Activated T-cell treated with anti-CD3 and anti-CD28 coated beads, Interleukin-2, amount 50 U/mL, for 24 hours (primary cell): ENCODE results near the gene LYSMD4.
A peak's percentile ranks its signal among the peaks of the same experiment; 100 is the strongest.
"Not testable (repeated sequence)": the region's sequence is repeated elsewhere in the genome, so short reads cannot be mapped to it uniquely, and the experiment has no call there.

Experiments used
- DNase-seq: peaks from one replicate; pipeline ENCODE4 v3.0.0-alpha.2; 2020
- H3K27ac Mint-ChIP-seq: 2 replicates; pipeline ENCODE4 v1.8.0; 2020; ENCODE audit warnings: mild to moderate bottlenecking, mixed read lengths
- H3K27me3 Mint-ChIP-seq: 2 replicates; pipeline ENCODE4 v1.8.0; 2020; ENCODE audit warnings: mixed read lengths
- H3K36me3 Mint-ChIP-seq: 2 replicates; pipeline ENCODE4 v1.8.0; 2020; ENCODE audit warnings: low read depth, mixed read lengths
- H3K4me1 Mint-ChIP-seq: 2 replicates; pipeline ENCODE4 v1.8.0; 2020; ENCODE audit warnings: low read depth, mixed read lengths
- H3K4me3 Mint-ChIP-seq: 2 replicates; pipeline ENCODE4 v1.8.0; 2020; ENCODE audit warnings: mild to moderate bottlenecking, moderate library complexity, mixed read lengths
- H3K9me3 Mint-ChIP-seq: 2 replicates; pipeline ENCODE4 v1.8.0; 2020; ENCODE audit warnings: mixed read lengths

Gene LYSMD4

DNA sequence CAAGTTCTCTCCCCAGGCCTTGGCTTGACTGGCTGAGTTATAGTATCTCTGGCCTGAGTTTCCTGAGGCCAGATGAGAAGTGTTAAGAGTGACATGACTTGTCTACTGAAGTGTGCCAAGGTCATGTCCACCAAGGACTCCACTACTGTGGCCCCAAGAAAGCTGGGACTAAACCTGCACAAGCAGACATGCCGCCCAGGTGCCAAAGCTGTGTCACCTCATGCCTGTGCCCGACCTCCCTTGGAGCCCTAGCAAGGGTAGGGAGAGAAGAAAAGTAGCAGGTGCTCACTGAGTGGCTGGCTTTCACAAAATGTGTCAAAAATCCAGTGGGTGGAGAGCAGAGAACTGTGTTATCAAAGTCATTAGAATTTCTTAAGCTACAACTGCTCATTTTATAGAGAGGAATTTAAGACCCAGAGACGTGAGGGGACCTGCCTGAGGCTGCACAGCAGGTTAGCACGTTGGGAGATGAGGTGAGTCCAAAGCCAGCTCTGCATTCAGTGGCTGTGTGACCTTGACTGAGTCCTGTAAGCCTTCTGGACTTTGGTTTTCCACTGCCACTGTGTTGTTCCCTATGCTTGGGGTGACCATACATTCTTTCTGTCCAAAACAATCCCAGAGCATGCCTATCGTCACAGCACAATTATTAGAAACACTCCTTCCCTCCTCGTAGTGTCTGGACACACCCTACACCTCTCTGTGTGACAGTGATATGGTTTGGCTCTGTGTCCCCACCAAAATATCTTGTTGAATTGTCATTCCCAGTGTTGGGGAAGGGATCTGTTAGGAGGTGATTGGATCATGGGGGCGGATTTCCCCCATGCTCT is 5.0 kb upstream of the LYSMD4 start:
- Mint-ChIP-seq H3K27me3 (no peaks in the 10 kb centered on the region), H3K36me3 (no peaks in the 10 kb centered on the region), H3K27ac (no peak overlapping the region), H3K9me3 (no peaks in the 10 kb centered on the region), H3K4me1 (peaks cover 10% of the 10 kb centered on the region), H3K4me3 (no peak overlapping the region)
- DNase-seq: no peak

DNA sequence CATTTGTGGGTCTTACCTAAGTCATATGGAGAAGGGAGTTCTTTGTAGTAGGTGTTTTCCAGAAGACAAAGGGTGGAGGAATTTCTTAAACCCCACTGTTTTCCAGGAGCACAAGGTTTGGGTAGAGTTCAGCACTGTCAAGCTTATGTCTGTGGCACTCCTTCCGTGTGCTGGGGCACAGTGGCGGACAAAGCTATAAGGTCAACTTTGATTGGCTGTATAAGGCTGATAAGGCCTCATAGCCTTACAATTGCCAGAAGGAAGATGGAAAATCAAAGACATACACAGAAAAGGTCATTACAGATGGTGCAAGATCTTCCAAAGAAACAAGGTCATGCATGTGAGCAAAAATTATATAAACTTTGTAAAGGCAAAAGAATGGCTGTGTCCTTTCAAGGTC is 3.5 kb upstream of the LYSMD4 start:
- no peak for DNase-seq
- Mint-ChIP-seq H3K4me1 (peaks cover 19% of the 10 kb centered on the region), H3K9me3 (no peaks in the 10 kb centered on the region), H3K4me3 (no peak overlapping the region), H3K27me3 (no peaks in the 10 kb centered on the region), H3K36me3 (no peaks in the 10 kb centered on the region), H3K27ac (no peak overlapping the region)

DNA sequence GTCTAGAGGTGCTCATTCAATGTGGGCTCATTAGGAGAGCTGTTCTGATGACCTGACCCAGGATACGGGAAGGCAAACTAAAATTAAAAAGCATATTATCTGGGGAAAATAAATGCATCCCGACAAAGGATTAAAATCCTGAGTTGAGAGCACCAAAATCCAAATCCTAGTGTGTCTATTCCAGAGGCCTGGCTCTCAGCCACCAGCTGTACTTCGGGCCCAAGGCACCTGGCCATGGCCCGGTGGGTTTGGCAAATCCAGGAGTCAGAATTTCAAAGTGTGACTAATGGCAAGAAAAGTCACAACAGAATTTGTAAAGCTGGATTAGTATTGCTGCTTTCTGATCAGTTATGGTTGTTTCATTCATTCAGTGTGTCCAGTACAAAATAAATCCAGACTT is 2.6 kb upstream of the LYSMD4 start:
- Mint-ChIP-seq H3K4me1 (peaks cover 24% of the 10 kb centered on the region), H3K36me3 (no peaks in the 10 kb centered on the region), H3K9me3 (no peaks in the 10 kb centered on the region), H3K27me3 (no peaks in the 10 kb centered on the region), H3K4me3 (no peak overlapping the region), H3K27ac (no peak overlapping the region)
- no peak for DNase-seq

DNA sequence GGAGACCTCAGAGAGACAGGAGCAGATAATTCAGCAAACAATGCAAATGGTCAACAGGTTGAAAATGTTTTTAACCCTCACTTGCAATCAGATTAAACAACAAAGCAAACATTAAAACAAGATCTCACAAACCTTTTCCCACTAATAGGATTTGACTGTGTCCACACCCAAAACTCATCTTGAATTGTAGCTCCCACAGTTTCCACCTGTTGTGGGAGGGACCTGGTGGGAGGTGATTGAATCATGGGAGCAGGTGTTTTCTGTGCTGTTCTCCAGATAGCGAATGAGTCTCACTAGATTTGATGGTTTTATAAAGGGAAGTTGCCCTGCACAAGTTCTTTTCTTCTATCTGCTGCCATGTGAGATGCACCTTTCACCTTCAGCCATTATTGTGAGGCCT is 1.3 kb upstream of the LYSMD4 start:
- Mint-ChIP-seq H3K4me3 (no peak overlapping the region), H3K36me3 (peaks cover 3% of the 10 kb centered on the region), H3K4me1 (peaks cover 27% of the 10 kb centered on the region), H3K27ac (no peak overlapping the region), H3K9me3 (no peaks in the 10 kb centered on the region), H3K27me3 (no peaks in the 10 kb centered on the region)
- DNase-seq: no peak

DNA sequence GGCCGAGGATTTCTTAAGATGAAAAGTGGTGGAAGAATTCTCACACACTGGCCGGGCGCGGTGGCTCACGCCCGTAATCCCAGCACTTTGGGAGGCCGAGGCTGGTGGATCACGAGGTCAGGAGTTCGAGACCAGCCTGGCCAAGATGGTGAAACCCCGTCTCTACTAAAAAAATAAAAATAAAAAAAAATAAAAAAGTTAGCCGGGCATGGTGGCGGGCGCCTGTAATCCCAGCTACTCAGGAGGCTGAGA is 729 bp upstream of the LYSMD4 start:
- H3K4me1 Mint-ChIP-seq: peaks cover 27% of the 10 kb centered on the region
- peak overlapping the region; percentile 78 for H3K4me3 Mint-ChIP-seq
- H3K27me3 Mint-ChIP-seq, H3K36me3 Mint-ChIP-seq, DNase-seq, H3K9me3 Mint-ChIP-seq: not testable (repeated sequence)
- peak overlapping the region; percentile 92 for H3K27ac Mint-ChIP-seq

DNA sequence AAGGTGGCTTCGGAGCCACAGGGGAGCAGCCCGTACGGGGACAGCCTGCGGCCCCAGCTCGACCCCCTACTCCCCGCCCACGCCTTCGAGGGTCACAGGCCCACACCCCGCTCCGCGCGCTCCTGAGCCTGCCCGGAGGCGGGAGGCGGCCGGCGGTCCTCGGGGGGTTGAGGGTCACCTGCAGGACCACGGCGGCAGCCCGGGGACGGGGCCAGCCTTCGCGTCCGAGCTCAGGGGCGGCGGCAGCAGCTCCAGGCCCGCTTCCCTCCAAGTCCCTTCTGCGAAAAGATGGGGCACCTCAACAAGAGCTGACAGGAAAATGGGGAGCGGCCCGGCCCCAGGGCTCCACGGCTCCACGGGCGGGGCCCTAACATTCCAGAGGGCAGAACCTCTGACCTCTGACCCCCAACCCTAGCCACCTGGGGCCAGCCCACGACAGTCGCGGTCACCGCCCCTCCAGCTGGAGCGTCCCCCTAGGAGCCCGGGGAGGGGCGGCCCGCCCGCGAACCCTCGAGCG is 428 bp downstream of the LYSMD4 start:
- H3K4me3 Mint-ChIP-seq: peak overlapping the region; percentile 78
- no peaks in the 10 kb centered on the region for H3K27me3 Mint-ChIP-seq
- peak overlapping the region; percentile 68 for H3K27ac Mint-ChIP-seq
- H3K4me1 Mint-ChIP-seq: peaks cover 27% of the 10 kb centered on the region
- H3K36me3 Mint-ChIP-seq: peaks cover 21% of the 10 kb centered on the region
- no peaks in the 10 kb centered on the region for H3K9me3 Mint-ChIP-seq
- no peak for DNase-seq

DNA sequence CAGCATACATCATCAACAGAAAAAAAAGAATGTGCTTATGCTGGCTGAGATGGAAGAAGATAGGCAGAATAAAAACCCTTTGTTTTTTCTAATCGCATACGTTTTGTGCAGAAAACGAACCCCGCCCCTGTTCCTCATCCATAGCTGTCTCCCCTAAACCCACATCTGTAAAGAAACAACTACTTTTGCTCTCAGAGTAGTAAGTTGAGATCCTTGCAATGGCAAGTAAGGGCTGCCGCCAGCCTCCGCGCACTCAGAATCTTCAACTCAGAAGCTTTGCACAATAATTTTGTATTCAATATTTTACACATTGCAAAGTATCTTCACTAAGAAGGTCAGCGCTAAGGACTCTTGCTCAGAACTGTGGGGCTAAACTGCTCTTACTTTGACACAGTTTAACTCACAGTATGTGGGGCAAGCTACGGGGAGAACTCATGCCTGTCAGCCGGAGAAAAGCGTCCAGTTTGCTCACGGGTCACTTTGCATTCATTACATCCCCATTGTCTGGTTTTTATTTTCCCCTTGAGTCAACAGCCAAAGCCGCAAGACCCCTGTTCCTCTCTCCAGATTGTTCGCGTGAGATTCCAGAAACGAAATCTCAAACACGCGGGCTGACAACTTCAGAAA is 1.0 kb downstream of the LYSMD4 start:
- H3K9me3 Mint-ChIP-seq: no peaks in the 10 kb centered on the region
- H3K27ac Mint-ChIP-seq: peak overlapping the region; percentile 68
- no peak for DNase-seq
- peak overlapping the region; percentile 78 for H3K4me3 Mint-ChIP-seq
- peaks cover 27% of the 10 kb centered on the region for H3K4me1 Mint-ChIP-seq
- no peaks in the 10 kb centered on the region for H3K27me3 Mint-ChIP-seq
- peaks cover 24% of the 10 kb centered on the region for H3K36me3 Mint-ChIP-seq

DNA sequence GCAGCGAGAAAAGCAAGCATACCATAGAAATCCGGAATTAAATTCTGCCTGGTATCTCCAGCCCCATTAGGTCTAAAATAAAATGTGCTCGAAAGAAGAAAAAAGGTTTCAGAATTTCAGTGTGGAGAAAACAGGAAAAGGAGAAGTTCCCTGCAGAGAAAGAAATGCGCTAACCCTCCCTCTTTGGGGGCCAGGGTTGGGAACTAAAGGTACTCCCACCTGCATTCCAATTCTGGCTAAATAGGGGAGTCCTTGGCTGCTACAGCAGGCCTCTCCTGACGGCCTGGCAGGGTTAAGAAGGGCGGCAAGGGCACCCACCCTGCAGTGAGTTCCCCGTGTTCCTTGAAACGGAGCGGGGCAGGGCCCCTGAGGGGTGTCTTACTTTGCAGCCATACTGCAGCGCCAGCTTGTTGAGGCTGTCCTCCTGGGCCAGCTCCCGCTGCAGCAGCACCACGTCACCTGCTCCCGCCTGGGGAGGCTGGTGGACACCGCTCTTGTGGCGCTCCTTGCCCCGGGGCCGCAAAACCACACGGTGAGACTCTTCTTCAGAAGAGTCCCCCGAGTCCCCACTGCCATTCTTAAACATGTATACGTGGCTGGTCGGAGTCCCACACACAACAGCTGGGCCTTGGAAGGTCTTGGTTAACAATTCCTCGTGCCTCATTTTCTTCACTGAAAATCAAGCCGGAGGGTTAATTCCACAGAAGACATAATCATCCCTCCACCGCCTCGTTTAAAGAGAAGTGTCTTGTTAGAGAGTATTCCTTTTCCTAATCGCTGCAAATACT is 1.7 kb downstream of the LYSMD4 start:
- Mint-ChIP-seq H3K4me3 (peak overlapping the region; percentile 78), H3K9me3 (no peaks in the 10 kb centered on the region), H3K36me3 (peaks cover 24% of the 10 kb centered on the region), H3K4me1 (peaks cover 27% of the 10 kb centered on the region), H3K27ac (no peak overlapping the region), H3K27me3 (no peaks in the 10 kb centered on the region)
- no peak for DNase-seq

DNA sequence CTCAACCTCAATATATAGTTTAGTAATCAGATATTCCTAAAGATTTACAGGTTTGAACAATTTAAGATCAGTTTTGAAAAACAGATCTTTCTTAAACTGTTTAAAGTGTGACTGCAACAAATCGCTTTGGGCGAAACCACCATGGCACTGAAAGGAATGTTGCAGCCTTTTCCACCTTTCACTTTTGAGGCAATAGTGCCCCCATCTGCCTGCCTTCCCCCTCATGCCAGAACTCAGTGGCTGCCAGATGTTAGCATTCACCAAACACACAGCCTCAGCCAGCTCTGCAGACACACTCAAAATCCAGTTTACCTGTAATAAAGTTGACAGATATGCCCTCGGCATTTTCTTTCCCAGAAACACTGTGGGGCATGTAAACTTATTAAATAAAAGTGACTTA is 3.3 kb downstream of the LYSMD4 start:
- peaks cover 24% of the 10 kb centered on the region for H3K36me3 Mint-ChIP-seq
- H3K27me3 Mint-ChIP-seq: no peaks in the 10 kb centered on the region
- no peak overlapping the region for H3K27ac Mint-ChIP-seq
- H3K4me1 Mint-ChIP-seq: peaks cover 27% of the 10 kb centered on the region
- H3K9me3 Mint-ChIP-seq: no peaks in the 10 kb centered on the region
- H3K4me3 Mint-ChIP-seq: no peak overlapping the region
- no peak for DNase-seq

DNA sequence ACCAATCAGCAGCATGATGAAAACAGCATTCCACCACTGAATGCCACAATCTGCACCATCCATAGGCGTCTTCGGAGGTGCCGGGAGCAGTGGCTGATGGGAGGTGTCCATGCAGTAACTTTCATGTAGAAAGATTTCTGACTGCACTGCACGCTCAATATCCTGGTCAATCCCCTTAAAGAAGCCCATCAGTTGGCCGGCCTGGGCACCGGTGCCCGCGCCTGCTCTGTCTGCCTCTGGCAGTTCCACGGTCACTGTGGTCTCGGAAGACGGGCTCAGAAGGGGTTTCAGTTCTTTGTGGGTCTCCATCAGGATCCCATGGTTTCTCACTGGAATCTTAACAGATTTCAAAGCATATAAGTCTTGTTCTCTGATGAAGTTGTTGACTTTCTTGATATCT is 3.9 kb downstream of the LYSMD4 start:
- Mint-ChIP-seq H3K9me3 (no peaks in the 10 kb centered on the region), H3K36me3 (peaks cover 24% of the 10 kb centered on the region), H3K4me3 (no peak overlapping the region), H3K27me3 (no peaks in the 10 kb centered on the region), H3K27ac (no peak overlapping the region), H3K4me1 (peaks cover 23% of the 10 kb centered on the region)
- no peak for DNase-seq

DNA sequence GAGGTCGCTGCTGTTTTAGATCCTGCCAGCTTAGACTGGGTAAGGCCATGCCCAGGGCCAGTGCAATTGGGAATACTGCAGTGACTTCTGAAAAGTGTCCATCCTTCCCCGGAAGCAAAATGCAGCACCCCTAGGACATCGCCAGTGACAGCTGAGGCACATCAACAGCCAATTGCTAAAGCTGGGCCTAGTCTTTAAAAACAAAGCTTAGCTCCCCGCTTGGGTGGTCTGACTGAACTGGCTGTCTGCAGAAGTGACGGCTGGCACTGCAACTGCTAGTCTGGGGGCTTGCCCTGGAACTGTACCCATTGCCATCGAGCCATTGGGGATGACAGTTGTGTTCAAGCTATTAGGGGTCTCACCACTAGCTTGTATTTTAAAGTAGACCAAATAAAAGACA is 4.3 kb downstream of the LYSMD4 start:
- no peak overlapping the region for H3K4me3 Mint-ChIP-seq

DNA sequence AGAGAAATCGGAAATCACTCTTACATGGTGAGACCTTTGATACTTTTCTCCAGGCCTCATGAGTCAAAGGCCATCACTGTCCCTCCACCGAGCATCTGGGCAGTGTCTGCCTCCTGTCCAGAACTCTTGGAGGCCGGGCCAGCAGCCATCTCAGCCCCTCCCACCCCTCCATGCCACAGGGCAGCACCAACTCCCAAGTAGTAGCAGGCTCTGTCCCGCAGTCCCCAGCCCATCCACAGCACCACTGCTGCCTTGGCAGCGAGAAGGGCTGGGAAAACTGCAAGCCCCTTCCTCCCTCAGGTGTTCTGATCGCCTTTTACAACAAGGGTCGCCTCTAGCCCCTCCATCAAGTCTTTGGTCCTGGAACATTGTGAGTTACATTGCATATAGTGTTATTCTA is 5.5 kb downstream of the LYSMD4 start:
- H3K4me1 Mint-ChIP-seq: peaks cover 17% of the 10 kb centered on the region
- no peaks in the 10 kb centered on the region for H3K27me3 Mint-ChIP-seq
- H3K36me3 Mint-ChIP-seq: peaks cover 24% of the 10 kb centered on the region
- H3K27ac Mint-ChIP-seq: no peak overlapping the region
- H3K4me3 Mint-ChIP-seq: no peak overlapping the region
- H3K9me3 Mint-ChIP-seq: no peaks in the 10 kb centered on the region
- DNase-seq: no peak

More for the DNA sequence above, 4.3 kb downstream of the LYSMD4 start:
- peaks cover 24% of the 10 kb centered on the region for H3K36me3 Mint-ChIP-seq
- no peak overlapping the region for H3K27ac Mint-ChIP-seq
- H3K27me3 Mint-ChIP-seq: no peaks in the 10 kb centered on the region
- no peaks in the 10 kb centered on the region for H3K9me3 Mint-ChIP-seq
- H3K4me1 Mint-ChIP-seq: peaks cover 22% of the 10 kb centered on the region
- DNase-seq: no peak

DNA sequence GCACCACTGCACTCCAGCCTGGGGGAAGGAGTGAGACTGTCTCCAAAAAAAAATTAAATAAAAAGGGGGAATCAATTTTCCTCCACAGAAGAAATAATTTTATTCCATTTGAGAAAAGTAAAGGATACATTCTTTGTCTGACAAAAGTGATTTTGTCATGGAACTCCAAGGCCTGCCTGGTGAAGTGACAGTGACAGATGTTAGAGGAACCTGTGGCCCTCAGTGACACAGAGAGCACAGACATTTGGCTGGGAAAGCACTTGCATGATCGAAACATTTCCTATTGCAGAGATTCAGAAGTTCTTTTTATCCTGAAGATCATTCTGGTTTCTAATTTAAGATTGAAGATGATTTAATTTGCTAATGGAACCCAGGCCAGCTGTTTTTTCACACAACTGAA is 5.9 kb downstream of the LYSMD4 start:
- peaks cover 14% of the 10 kb centered on the region for H3K4me1 Mint-ChIP-seq
- H3K4me3 Mint-ChIP-seq: no peak overlapping the region
- no peaks in the 10 kb centered on the region for H3K27me3 Mint-ChIP-seq
- H3K27ac Mint-ChIP-seq: no peak overlapping the region
- DNase-seq: no peak
- H3K9me3 Mint-ChIP-seq: no peaks in the 10 kb centered on the region
- peaks cover 24% of the 10 kb centered on the region for H3K36me3 Mint-ChIP-seq

DNA sequence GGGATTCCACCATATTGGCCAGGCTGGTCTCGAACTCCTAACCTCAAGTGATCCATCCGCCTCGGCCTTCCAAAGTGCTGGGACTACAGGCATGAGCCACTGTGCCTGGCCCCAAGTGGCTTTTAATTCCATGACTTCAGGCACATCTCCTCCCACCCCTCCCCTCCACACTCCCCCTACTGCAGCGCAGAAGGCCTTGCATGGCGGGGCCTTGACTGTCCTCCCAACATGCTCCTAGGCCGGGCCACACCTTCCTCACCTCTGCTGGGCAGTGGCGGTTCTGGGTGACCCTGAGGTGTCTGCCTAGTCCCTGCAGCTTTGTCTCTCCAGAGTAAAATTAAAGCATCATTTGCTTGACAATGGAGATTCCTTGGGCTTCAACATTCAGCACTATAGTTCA is 6.9 kb downstream of the LYSMD4 start:
- Mint-ChIP-seq H3K4me1 (peaks cover 9% of the 10 kb centered on the region), H3K27ac (no peak overlapping the region), H3K4me3 (no peak overlapping the region), H3K9me3 (no peaks in the 10 kb centered on the region), H3K27me3 (no peaks in the 10 kb centered on the region), H3K36me3 (peaks cover 24% of the 10 kb centered on the region)
- DNase-seq: no peak

DNA sequence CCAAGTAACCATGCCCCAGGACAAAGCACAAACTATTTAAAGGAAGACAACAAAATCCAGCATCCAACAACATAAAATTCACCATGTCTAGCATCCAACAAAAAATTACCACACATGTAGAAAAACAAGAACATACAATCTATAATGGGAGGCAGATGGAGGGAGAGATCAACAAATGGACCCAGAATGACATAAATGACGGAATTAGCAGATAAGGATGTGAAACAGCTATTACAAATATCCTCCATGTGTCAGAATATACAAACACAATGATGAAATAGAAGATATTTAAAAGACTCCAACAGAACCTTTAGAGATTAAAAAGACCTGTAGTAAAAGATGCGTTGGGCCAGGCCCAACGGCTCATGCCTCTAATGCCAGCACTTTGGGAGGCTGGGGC is 10.8 kb downstream of the LYSMD4 start:
- Mint-ChIP-seq H3K9me3 (no peaks in the 10 kb centered on the region), H3K4me1 (peaks cover 41% of the 10 kb centered on the region), H3K4me3 (no peak overlapping the region), H3K27me3 (no peaks in the 10 kb centered on the region), H3K36me3 (peaks cover 1% of the 10 kb centered on the region), H3K27ac (no peak overlapping the region)
- no peak for DNase-seq
